Spleen (tissue), 11 donors: Measurements from ENCODE around the gene RARA. TPM values are rescaled to one million over a fixed set of nuclear protein-coding genes. Genes with fewer than 3 reads are reported as not detected.
A peak's percentile ranks its signal among the peaks of the same experiment; 100 is the strongest.

Experiments used
- DNase-seq: peaks from one replicate; pipeline ENCODE4 v3.0.0-alpha.2; 2020
- H3K27ac ChIP-seq, 8 donors: fragments of 200-600 bp; sonication (generic) in 7 of 8; 1 replicate in 4 of 8; 2 replicates in 4 of 8; pipeline versions ENCODE4 v1.5.0 to v1.8.0; 2016 to 2021; ENCODE audit warnings: inconsistent platforms in 4 of 8, mild to moderate bottlenecking in 4 of 8, moderate library complexity in 1 of 8
- H3K27me3 ChIP-seq, 7 donors: fragments of 200-600 bp; sonication (generic) in 6 of 7; replicated peaks in 1 of 7; 1 replicate in 4 of 7; 2 replicates in 3 of 7; pipeline versions ENCODE4 v1.5.0 to v1.8.0; 2016 to 2021; ENCODE audit warnings: inconsistent platforms in 3 of 7, mild to moderate bottlenecking in 1 of 7
- H3K36me3 ChIP-seq, 6 donors: fragments of 200-600 bp; sonication (generic) in 5 of 6; 1 replicate in 4 of 6; 2 replicates in 2 of 6; pipeline versions ENCODE4 v1.5.0 to v1.8.0; 2016 to 2021; ENCODE audit warnings: inconsistent platforms in 2 of 6
- H3K4me1 ChIP-seq, 6 donors: fragments of 200-600 bp; sonication (generic) in 5 of 6; 1 replicate in 3 of 6; 2 replicates in 3 of 6; pipeline versions ENCODE4 v1.5.0 to v1.8.0; 2016 to 2021; ENCODE audit warnings: inconsistent platforms in 3 of 6
- H3K4me3 ChIP-seq, 8 donors: fragments of 200-600 bp; sonication (generic) in 7 of 8; 1 replicate in 4 of 8; 2 replicates in 4 of 8; pipeline versions ENCODE4 v1.5.0 to v1.8.0; 2016 to 2021; ENCODE audit warnings: inconsistent platforms in 4 of 8, mild to moderate bottlenecking in 4 of 8, moderate library complexity in 2 of 8
- H3K9me3 ChIP-seq, 8 donors: fragments of 200-600 bp; sonication (generic) in 7 of 8; 1 replicate in 4 of 8; 2 replicates in 4 of 8; pipeline versions ENCODE4 v1.5.0 to v1.8.0; 2016 to 2021; ENCODE audit warnings: inconsistent platforms in 4 of 8
- CTCF ChIP-seq, 11 experiments: fragments of 200-600 bp in 7 of 11; fragments of 450-650 bp in 4 of 11; sonication (generic) in 4 of 11; IDR thresholded peaks in 8 of 11; conservative IDR thresholded peaks in 3 of 11; 1 replicate in 7 of 11; 2 replicates in 4 of 11; pipeline versions ENCODE4 v1.4.0 to v1.8.0; 2016 to 2021; ENCODE audit warnings: antibody characterized with exemption in 11 of 11, inconsistent platforms in 4 of 11, mild to moderate bottlenecking in 1 of 11
- POLR2A ChIP-seq, 3 donors: fragments of 450-650 bp; IDR thresholded peaks; one replicate each; pipeline ENCODE4 v1.5.1; 2017; ENCODE audit warnings: antibody characterized with exemption in 3 of 3, mild to moderate bottlenecking in 1 of 3
- POLR2AphosphoS5 ChIP-seq, 3 donors: sonication (generic); formaldehyde crosslinking; IDR thresholded peaks; one replicate each; pipeline ENCODE4 v1.5.1; 2017; ENCODE audit warnings: antibody characterized with exemption in 3 of 3
- WGBS, 5 donors: extraction: QIAGEN DNeasy Blood & Tissue Kit in 3 of 5; methylation state at CpG; one replicate each; pipeline versions ENCODE4 v1.1.5 to v1.1.7; 2013 to 2018; 5-methylcytosine and 5-hydroxymethylcytosine counted together
- intact Hi-C: fragments of 100-400 bp; cut with DNase I; formaldehyde crosslinking; loops from one replicate; pipeline ENCODE4 v1.15.0; 2023; ENCODE audit warnings: low total_unique reads
- polyA plus RNA-seq, 3 donors: library from polyadenylated mRNA; stranded (reverse); fragments of 200-250 nt; gene quantifications; one replicate each; pipeline ENCODE4 v1.2.1, GENCODE V29; 2013
- total RNA-seq, 7 donors: library from RNA; depleted of rRNA in 3 of 7; stranded (reverse); fragments of >200 nt in 3 of 7; fragmentation: NEBNext Ultra II Directional in 4 of 7; extraction: Animal tissue kit (Norgen Biotek cat#: 25700) in 4 of 7; gene quantifications; one replicate each; pipeline versions ENCODE4 v1.1.0 to v1.2.1, GENCODE V29; 2016 to 2021
- donor health status: healthy with polysubstance abuse.
- donor health status: DM: no; HTN: no; CAD: no; lungs with moderate emphysema.
- donor health status: DM: no; HTN: no; CAD: no.
- donor health status: Bipolar disorder and iron deficiency.
- donor health status: healthy.
- donor health status: DM: no; HTN: no; CAD: no.
- donor health status: DM: yes; HTN: yes; CAD: no.

RARA gene
- total and polyA plus RNA-seq, 10 donors = 13.3 to 95.1 (median 58.9) TPM

DNA sequence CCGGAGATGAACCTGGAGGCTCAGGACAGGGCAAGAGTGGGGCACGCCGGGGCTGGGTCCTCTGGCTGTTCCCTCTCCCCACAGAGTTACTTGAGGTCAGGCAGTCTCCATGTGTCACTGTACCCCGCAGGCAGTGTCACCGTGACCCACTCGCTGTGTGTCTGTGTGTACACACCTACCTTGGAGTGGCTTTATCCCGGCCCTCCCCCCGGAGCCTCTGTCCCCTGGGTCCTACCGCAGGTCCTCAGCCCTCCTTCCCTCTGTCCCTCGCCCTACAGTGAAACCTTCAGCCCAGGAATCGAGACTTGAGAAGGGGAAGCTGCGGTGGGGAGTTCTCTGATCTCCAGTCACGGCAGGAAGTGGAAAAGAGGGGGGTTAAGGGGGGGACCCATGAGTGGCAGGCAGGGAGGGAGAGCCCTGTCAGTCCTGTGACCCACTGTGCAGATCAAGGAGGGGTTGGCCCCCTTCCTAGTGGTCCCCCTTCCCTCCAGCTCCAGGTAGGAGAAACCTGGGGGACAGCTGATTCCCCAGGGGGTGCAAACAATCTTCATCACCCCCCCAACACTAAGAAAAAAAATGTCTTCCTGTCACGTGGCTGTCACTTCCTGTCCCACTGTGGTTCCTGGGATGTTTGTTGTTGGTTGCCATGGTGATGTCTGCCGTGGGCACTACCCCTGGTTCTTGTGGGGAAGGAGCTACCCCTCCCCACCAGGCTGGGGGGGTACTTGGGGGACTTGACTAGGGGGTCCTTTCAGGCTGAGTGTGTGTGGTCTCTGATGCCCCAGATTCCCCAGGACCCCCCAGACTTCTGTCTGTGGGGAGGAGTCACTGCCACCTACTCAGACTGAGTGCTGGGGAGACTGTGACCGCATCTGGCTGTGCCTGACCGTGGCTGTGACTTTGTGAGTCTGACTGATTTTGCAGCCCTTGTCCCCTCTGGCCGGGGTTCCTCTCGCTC, 13.7 kb downstream of the RARA start:
- WGBS, 5 donors = 0 to 3% (median 1%) methylated on average over 17 to 19 of the region's 19 CpGs
- peaks cover 83 to 99% (median 92%) of the 10 kb centered on the region in 6 donors for H3K4me1 ChIP-seq
- TF ChIP-seq POLR2AphosphoS5 (IDR thresholded peaks at IDR 0.05) = peak; percentile 76 to 86 (median 77)
- TF ChIP-seq CTCF (IDR thresholded peaks at IDR 0.05 in 8 of 11, conservative IDR thresholded peaks at IDR 0.05 in 3 of 11) = no peak
- DNase-seq = peak; percentile 95
- peak overlapping the region; percentile 79 to 97 (median 90) for H3K27ac ChIP-seq
- intact Hi-C loops = no loop called here
- H3K27me3 ChIP-seq = no peaks in the 10 kb centered on the region
- no peaks in the 10 kb centered on the region for H3K9me3 ChIP-seq
- H3K4me3 ChIP-seq = peak overlapping the region; percentile 28 to 100 (median 67)
- no peaks in the 10 kb centered on the region for H3K36me3 ChIP-seq

DNA sequence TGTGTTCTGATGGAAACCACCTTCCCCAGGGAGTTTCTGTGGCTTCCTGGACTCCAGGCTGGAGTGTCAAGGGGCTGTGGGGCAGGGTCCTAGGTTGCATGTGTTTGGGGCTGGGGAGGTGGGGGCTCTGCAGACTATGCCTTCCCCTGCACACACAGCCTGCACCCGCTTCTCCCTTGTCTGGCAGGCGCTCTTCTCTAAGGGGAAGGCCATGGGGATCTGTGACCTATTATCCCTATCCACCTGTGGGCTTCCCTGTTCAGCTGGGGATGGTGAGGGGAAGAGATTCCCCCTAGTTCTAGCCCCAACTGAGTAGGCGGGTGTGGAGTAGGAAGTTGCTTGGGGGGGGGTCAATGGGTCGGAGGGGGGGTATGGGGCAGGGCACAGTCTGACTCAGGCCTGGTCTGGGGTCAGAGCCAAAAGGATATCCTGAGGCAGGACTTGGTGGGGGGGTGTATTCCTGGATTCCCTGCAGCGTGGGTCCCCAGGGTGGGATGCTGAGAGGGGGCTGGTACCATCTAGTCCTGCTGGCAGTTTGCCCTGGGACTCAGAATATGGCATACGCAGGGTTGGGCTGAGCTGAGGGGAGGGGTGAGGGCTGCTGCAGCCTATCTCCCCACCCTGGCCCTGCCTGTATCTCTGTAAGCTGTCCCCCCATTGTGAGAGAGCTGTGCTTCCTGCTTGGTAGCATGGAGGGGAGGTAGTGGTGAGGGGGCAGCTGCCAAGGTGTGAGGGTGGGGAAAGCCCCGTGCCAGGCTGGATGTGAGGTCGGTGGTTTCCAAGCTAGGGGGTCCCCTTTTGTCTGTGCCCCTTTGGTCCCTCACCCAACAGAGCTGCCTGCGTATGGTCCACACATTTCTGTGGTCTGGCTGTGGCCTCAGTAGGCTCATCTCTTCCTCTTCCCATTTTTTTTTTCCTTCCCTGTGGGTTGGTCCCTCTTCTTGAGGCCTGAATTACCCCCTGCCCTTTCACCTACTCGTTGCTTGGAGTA, 14.7 kb downstream of the RARA start:
- peaks cover 92 to 100% (median 100%) of the 10 kb centered on the region in 6 donors for H3K4me1 ChIP-seq
- no peaks in the 10 kb centered on the region for H3K27me3 ChIP-seq
- WGBS, 5 donors = 8 to 19% (median 13%) methylated on average over 9 to 10 of the region's 10 CpGs
- H3K27ac ChIP-seq = peak overlapping the region; percentile 79 to 97 (median 90)
- no peaks in the 10 kb centered on the region for H3K9me3 ChIP-seq
- H3K4me3 ChIP-seq = peak overlapping the region in 7 of 8 donors; percentile 43 to 100 (median 85)
- intact Hi-C loops = no loop called here
- TF ChIP-seq POLR2AphosphoS5 (IDR thresholded peaks at IDR 0.05) (peak in 2 of 3 donors; percentile 46 to 54), CTCF (IDR thresholded peaks at IDR 0.05 in 8 of 11, conservative IDR thresholded peaks at IDR 0.05 in 3 of 11) (no peak), POLR2A (IDR thresholded peaks at IDR 0.05) (peak in 1 of 3 donors; percentile 13)
- peak; percentile 85 for DNase-seq
- no peaks in the 10 kb centered on the region for H3K36me3 ChIP-seq

GRCh38 chr17:40325156-40326013, 16.4 kb downstream of the RARA start:
- Histone ChIP-seq H3K4me1 (peaks cover 94 to 100% (median 100%) of the 10 kb centered on the region in 6 donors), H3K36me3 (no peaks in the 10 kb centered on the region), H3K27me3 (no peaks in the 10 kb centered on the region), H3K27ac (peak overlapping the region; percentile 70 to 97 (median 90)), H3K9me3 (no peaks in the 10 kb centered on the region), H3K4me3 (peak overlapping the region in 2 of 8 donors; percentile 8 to 53)
- no peak for TF ChIP-seq POLR2A (IDR thresholded peaks at IDR 0.05)
- no peak for TF ChIP-seq POLR2AphosphoS5 (IDR thresholded peaks at IDR 0.05)
- no peak for TF ChIP-seq CTCF (IDR thresholded peaks at IDR 0.05 in 8 of 11, conservative IDR thresholded peaks at IDR 0.05 in 3 of 11)
- DNase-seq = peak; percentile 76
- intact Hi-C loops = no loop called here
- WGBS, 5 donors = 49 to 56% (median 50%) methylated on average over 13 of the region's 13 CpGs
